ENCODE data around the gene PRSS36.
"Not testable (repeated sequence)": the region's sequence is repeated elsewhere in the genome, so short reads cannot be mapped to it uniquely, and the experiment has no call there.

The PRSS36 gene

DNA sequence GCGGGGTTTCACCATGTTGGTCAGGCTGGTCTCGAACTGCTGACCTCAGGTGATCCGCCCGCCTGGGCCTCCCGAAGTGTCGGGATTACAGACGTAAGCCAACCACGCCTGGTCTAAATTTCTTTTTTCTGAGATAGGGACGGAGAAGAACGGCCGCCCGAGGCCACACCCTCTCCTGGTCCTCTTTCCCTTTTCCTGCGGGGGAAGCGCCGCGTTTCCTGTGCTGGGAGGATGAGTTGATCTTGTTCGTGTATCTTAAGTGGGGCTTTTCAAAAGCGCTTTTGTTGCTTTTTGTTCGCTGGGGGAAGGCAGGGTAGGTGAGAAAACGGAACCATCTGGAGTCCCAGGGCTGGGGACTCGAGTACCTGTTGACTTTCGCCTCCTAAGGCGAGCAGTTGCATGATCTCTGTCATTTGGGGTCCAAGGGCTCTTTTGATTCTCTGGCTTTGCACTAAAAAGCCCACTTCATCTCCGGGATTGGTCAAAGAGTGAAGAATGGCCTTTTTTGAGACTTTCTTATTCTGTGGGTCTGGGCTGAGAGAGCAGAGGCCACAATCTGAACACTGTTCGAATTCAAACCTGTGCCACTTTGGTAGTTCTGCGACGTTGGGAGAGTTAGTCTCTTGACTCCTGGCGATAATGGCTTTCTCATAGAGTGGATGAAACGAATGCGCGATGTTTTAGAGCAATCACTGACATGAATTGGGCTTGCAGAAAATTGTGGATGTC, 31.4 kb upstream of the PRSS36 start:
- Histone ChIP-seq H3K4me3 (ENCODE audit: low read length) (peak overlapping the region; percentile 90), H3K4me1 (ENCODE audit: control insufficient read depth, low read depth, low read length) (peaks cover 5% of the 10 kb centered on the region), H3K27me3 (ENCODE audit: control insufficient read depth, insufficient read depth, low read length) (no peaks in the 10 kb centered on the region), H3K27ac (ENCODE audit: low read length) (no peak overlapping the region), H3K36me3 (ENCODE audit: control insufficient read depth, low read depth, low read length) (peaks cover 43% of the 10 kb centered on the region), H3K9me3 (ENCODE audit: control insufficient read depth, low read depth, low read length) (no peaks in the 10 kb centered on the region), H3K9ac (ENCODE audit: low read length) (peak overlapping the region; percentile 99)

DNA sequence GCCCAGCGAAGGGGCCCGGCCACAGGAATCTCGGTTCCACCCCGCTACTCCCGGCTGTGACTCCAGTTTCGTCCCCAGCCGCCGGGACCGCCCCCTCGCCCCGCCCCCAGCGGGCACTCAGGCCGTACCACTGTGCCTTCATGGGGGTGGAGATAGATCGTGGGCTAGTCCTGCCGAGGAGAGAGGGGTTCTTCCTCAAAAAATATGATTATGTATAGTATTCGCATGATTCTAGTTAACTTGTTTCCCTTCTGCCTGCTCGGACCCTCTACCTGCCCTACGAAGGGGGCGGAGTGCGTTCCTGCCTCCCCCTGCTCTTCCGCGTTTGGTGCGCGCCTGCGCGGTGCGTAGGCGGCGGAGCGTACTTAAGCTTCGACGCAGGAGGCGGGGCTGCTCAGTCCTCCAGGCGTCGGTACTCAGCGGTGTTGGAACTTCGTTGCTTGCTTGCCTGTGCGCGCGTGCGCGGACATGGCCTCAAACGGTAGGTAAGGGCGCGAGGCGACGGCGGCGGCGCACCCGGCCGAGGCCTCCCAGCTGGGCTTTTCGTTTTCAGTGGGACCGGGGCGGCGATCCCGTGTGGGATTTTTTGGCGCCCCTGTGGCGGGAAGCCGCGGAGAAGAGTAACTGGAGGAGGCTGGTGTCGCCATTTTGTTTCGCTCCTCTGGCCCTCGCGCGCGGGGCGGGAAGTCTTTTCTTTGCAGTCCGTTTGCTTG, 30.0 kb upstream of the PRSS36 start, which contains the start of gene FUS:
Gene FUS, plus strand, starts transcription at position 393 of the 713 bp plus-strand sequence. Its CDS starts 76 bp downstream, at position 469.
- peak within 1 kb of the TSS; percentile 99 for H3K27ac ChIP-seq (ENCODE audit: low read length)
- no peaks in the 10 kb centered on the region for H3K27me3 ChIP-seq (ENCODE audit: control insufficient read depth, insufficient read depth, low read length)
- H3K4me1 ChIP-seq (ENCODE audit: control insufficient read depth, low read depth, low read length): peaks cover 5% of the 10 kb centered on the region
- peaks cover 29% of the 10 kb centered on the region for H3K36me3 ChIP-seq (ENCODE audit: control insufficient read depth, low read depth, low read length)
- peak within 1 kb of the TSS; percentile 90 for H3K4me3 ChIP-seq (ENCODE audit: low read length)
- no peaks in the 10 kb centered on the region for H3K9me3 ChIP-seq (ENCODE audit: control insufficient read depth, low read depth, low read length)
- peak within 1 kb of the TSS; percentile 99 for H3K9ac ChIP-seq (ENCODE audit: low read length)

GRCh38 chr16:31179219-31179746, 29.4 kb upstream of the PRSS36 start:
- Histone ChIP-seq H3K9ac (ENCODE audit: low read length) (peak overlapping the region; percentile 99), H3K9me3 (ENCODE audit: control insufficient read depth, low read depth, low read length) (no peaks in the 10 kb centered on the region), H3K27me3 (ENCODE audit: control insufficient read depth, insufficient read depth, low read length) (no peaks in the 10 kb centered on the region), H3K36me3 (ENCODE audit: control insufficient read depth, low read depth, low read length) (peaks cover 23% of the 10 kb centered on the region), H3K27ac (ENCODE audit: low read length) (no peak overlapping the region), H3K4me3 (ENCODE audit: low read length) (peak overlapping the region; percentile 90), H3K4me1 (ENCODE audit: control insufficient read depth, low read depth, low read length) (peaks cover 5% of the 10 kb centered on the region)

DNA sequence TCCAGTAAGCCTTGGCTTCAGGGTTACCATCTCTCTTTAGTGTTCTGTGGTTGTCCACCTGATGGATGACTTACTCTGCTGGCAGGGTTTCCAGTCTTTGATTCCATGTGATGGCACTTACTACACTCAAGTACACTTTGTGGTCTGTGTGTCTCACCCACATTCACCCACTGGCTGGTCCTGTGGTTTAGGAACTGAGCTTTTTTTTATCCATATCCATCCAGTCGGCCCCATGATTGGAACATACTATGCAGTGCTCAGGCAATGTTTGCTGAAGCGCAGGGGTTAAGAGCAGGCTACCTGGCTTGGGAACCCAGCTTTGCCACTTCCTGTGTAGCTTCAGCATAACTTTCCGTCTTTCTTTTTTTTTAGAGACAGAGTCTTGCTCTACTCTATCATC, 27.3 kb upstream of the PRSS36 start:
- peaks cover 2% of the 10 kb centered on the region for H3K36me3 ChIP-seq (ENCODE audit: control insufficient read depth, low read depth, low read length)
- no peak overlapping the region for H3K9ac ChIP-seq (ENCODE audit: low read length)
- H3K4me1 ChIP-seq (ENCODE audit: control insufficient read depth, low read depth, low read length): peaks cover 5% of the 10 kb centered on the region
- H3K27ac ChIP-seq (ENCODE audit: low read length): no peak overlapping the region
- no peaks in the 10 kb centered on the region for H3K9me3 ChIP-seq (ENCODE audit: control insufficient read depth, low read depth, low read length)
- no peaks in the 10 kb centered on the region for H3K27me3 ChIP-seq (ENCODE audit: control insufficient read depth, insufficient read depth, low read length)
- H3K4me3 ChIP-seq (ENCODE audit: low read length): no peak overlapping the region

DNA sequence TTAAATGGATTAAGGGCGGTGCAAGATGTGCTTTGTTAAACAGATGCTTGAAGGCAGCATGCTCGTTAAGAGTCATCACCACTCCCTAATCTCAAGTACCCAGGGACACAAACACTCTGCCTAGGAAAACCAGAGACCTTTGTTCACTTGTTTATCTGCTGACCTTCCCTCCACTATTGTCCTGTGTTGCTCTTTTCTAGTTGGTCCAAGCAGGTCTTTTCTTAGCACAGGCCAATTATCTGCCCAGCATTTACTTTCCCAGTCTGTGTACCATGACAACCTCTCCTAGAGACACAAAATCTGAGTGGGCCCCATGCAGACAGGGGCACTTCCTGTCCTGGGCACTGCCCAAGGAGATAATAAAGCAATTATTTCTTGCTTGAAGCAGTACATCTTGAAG, 20.2 kb upstream of the PRSS36 start:
- H3K36me3 ChIP-seq (ENCODE audit: control insufficient read depth, low read depth, low read length); H3K9me3 ChIP-seq (ENCODE audit: control insufficient read depth, low read depth, low read length); H3K9ac ChIP-seq (ENCODE audit: low read length); H3K4me3 ChIP-seq (ENCODE audit: low read length); H3K27ac ChIP-seq (ENCODE audit: low read length); H3K27me3 ChIP-seq (ENCODE audit: control insufficient read depth, insufficient read depth, low read length); H3K4me1 ChIP-seq (ENCODE audit: control insufficient read depth, low read depth, low read length): not testable (repeated sequence)

GRCh38 chr16:31168848-31169247, 19.0 kb upstream of the PRSS36 start:
- H3K4me1 ChIP-seq (ENCODE audit: control insufficient read depth, low read depth, low read length): no peaks in the 10 kb centered on the region
- H3K27me3 ChIP-seq (ENCODE audit: control insufficient read depth, insufficient read depth, low read length): no peaks in the 10 kb centered on the region
- H3K36me3 ChIP-seq (ENCODE audit: control insufficient read depth, low read depth, low read length): no peaks in the 10 kb centered on the region
- H3K9ac ChIP-seq (ENCODE audit: low read length): no peak overlapping the region
- H3K9me3 ChIP-seq (ENCODE audit: control insufficient read depth, low read depth, low read length): no peaks in the 10 kb centered on the region
- H3K27ac ChIP-seq (ENCODE audit: low read length): no peak overlapping the region
- no peak overlapping the region for H3K4me3 ChIP-seq (ENCODE audit: low read length)

DNA sequence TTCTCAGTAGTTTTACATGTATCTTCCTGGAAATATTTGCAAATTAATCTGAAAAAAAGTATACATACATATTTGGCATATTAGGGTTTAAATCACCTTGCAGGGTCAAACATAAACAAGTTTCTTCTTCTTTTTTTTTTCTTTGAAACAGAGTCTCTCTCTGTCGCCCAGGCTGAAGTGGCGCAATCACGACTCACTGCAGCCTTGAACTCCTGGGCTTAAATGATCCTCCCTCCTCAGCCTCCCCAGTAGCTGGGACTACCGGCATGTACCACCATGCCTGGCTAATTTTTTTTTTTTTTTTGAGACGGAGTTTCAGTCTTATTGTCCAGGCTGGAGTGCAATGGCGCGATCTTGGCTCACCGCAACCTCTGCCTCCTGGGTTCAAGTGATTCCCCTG, 17.4 kb upstream of the PRSS36 start:
- H3K4me1 ChIP-seq (ENCODE audit: control insufficient read depth, low read depth, low read length): no peaks in the 10 kb centered on the region
- no peak overlapping the region for H3K9ac ChIP-seq (ENCODE audit: low read length)
- H3K27ac ChIP-seq (ENCODE audit: low read length): no peak overlapping the region
- no peaks in the 10 kb centered on the region for H3K9me3 ChIP-seq (ENCODE audit: control insufficient read depth, low read depth, low read length)
- no peaks in the 10 kb centered on the region for H3K36me3 ChIP-seq (ENCODE audit: control insufficient read depth, low read depth, low read length)
- no peak overlapping the region for H3K4me3 ChIP-seq (ENCODE audit: low read length)
- H3K27me3 ChIP-seq (ENCODE audit: control insufficient read depth, insufficient read depth, low read length): no peaks in the 10 kb centered on the region

DNA sequence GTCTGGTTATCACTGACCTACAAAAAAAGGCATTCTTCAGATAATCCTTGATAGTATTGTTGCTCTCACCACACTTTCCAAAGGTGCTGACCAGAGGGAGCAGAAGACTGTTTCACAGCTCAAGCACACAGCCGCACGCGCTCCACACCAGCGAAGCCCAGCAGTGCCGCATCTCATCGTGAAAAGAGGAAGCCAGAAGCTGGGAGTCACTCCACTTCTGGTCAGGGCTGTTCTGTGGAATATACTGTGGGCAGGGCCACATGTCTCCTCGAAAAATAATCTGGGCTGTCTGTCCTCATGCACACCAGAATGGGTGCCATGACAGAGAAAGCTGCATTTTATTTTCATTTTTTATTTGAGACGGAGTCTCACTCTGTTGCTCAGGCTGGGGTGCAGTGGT, 7.3 kb upstream of the PRSS36 start:
- Histone ChIP-seq H3K9ac (ENCODE audit: low read length) (no peak overlapping the region), H3K27me3 (ENCODE audit: control insufficient read depth, insufficient read depth, low read length) (no peaks in the 10 kb centered on the region), H3K4me3 (ENCODE audit: low read length) (no peak overlapping the region), H3K36me3 (ENCODE audit: control insufficient read depth, low read depth, low read length) (no peaks in the 10 kb centered on the region), H3K9me3 (ENCODE audit: control insufficient read depth, low read depth, low read length) (no peaks in the 10 kb centered on the region), H3K27ac (ENCODE audit: low read length) (no peak overlapping the region), H3K4me1 (ENCODE audit: control insufficient read depth, low read depth, low read length) (no peaks in the 10 kb centered on the region)

DNA sequence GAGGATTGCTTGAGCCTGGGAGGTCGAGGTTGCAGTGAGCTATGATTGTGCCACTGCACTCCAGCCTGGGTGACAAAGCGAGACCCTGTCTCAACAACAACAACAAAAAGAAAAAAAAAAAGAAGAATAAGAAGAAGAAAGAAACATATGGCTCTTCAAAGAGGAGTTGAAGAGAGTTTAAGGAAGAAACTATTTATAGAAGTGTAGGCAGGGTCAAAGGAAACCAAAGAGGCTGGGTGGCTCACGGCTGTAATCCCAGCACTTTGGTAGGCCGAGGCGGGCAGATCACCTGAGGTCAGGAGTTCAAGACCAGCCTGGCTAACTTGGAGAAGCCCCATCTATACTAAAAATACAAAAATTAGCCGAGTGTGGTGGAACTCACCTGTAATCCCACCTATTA, 1.1 kb upstream of the PRSS36 start:
- not testable (repeated sequence) for H3K4me1 ChIP-seq (ENCODE audit: control insufficient read depth, low read depth, low read length); H3K9me3 ChIP-seq (ENCODE audit: control insufficient read depth, low read depth, low read length); H3K4me3 ChIP-seq (ENCODE audit: low read length); H3K27ac ChIP-seq (ENCODE audit: low read length); H3K36me3 ChIP-seq (ENCODE audit: control insufficient read depth, low read depth, low read length); H3K9ac ChIP-seq (ENCODE audit: low read length)
- peaks cover 17% of the 10 kb centered on the region for H3K27me3 ChIP-seq (ENCODE audit: control insufficient read depth, insufficient read depth, low read length)

- Histone ChIP-seq H3K9ac (ENCODE audit: low read length) (no peak overlapping the region), H3K27ac (ENCODE audit: low read length) (no peak overlapping the region), H3K27me3 (ENCODE audit: control insufficient read depth, insufficient read depth, low read length) (peaks cover 17% of the 10 kb centered on the region), H3K36me3 (ENCODE audit: control insufficient read depth, low read depth, low read length) (no peaks in the 10 kb centered on the region), H3K4me3 (ENCODE audit: low read length) (no peak overlapping the region), H3K4me1 (ENCODE audit: control insufficient read depth, low read depth, low read length) (no peaks in the 10 kb centered on the region), H3K9me3 (ENCODE audit: control insufficient read depth, low read depth, low read length) (no peaks in the 10 kb centered on the region)
Measured at GRCh38 chr16:31149332-31149731, 534 bp downstream of the PRSS36 start.

- Histone ChIP-seq H3K36me3 (ENCODE audit: control insufficient read depth, low read depth, low read length) (no peaks in the 10 kb centered on the region), H3K27me3 (ENCODE audit: control insufficient read depth, insufficient read depth, low read length) (peaks cover 17% of the 10 kb centered on the region), H3K9ac (ENCODE audit: low read length) (no peak overlapping the region)
Measured at GRCh38 chr16:31148896-31149295, 970 bp downstream of the PRSS36 start.

More at GRCh38 chr16:31148896-31149295, 970 bp downstream of the PRSS36 start:
- Histone ChIP-seq H3K27ac (ENCODE audit: low read length) (no peak overlapping the region), H3K9me3 (ENCODE audit: control insufficient read depth, low read depth, low read length) (no peaks in the 10 kb centered on the region), H3K4me1 (ENCODE audit: control insufficient read depth, low read depth, low read length) (no peaks in the 10 kb centered on the region), H3K4me3 (ENCODE audit: low read length) (no peak overlapping the region)

Data from iPS-18a (cell line).